Common myeloid progenitor, CD34-positive (primary cell): ENCODE data around the gene UBR1.

Experiments
- CTCF ChIA-PET: fragments of 350-600 bp; sonication (Branson Sonifier 250); formaldehyde crosslinking; loops from one replicate; lab custom pipeline; 2021; ENCODE audit warnings: antibody characterized with exemption; lab: Charles Lee
- POLR2A ChIA-PET: fragments of 350-600 bp; sonication (Branson Sonifier 250); formaldehyde crosslinking; loops from one replicate; lab custom pipeline; 2021; ENCODE audit warnings: antibody characterized with exemption; lab: Charles Lee
- DNase-seq, 3 donors: peaks; one replicate each; pipeline versions ENCODE4 v3.0.0 to v3.0.0-alpha.2; 2013
- H3K27ac ChIP-seq, 2 experiments: 1 replicate in 1 of 2; 2 replicates in 1 of 2; pipeline ENCODE4 v1.7.0; 2013; ENCODE audit warnings: inconsistent platforms in 2 of 2, low read length in 2 of 2, mild to moderate bottlenecking in 2 of 2, low read depth in 1 of 2, moderate library complexity in 1 of 2; ENCODE audit not compliant: severe bottlenecking in 2 of 2, insufficient read depth in 1 of 2, poor library complexity in 1 of 2
- H3K27me3 ChIP-seq, 5 experiments: replicated peaks in 2 of 5; 1 replicate in 3 of 5; 2 replicates in 2 of 5; pipeline versions ENCODE4 v1.6.1 to v1.7.0; 2013; ENCODE audit warnings: low read length in 4 of 5, mild to moderate bottlenecking in 2 of 5, moderate library complexity in 2 of 5, inconsistent platforms in 1 of 5; ENCODE audit not compliant: insufficient read depth in 5 of 5, control insufficient read depth in 4 of 5
- H3K36me3 ChIP-seq, 4 experiments: 1 replicate in 2 of 4; 2 replicates in 2 of 4; pipeline versions ENCODE4 v1.6.1 to v1.7.0; 2013; ENCODE audit warnings: low read length in 3 of 4, control low read depth in 1 of 4, mild to moderate bottlenecking in 1 of 4; ENCODE audit not compliant: control insufficient read depth in 4 of 4, insufficient read depth in 4 of 4
- H3K4me1 ChIP-seq, 4 experiments: 1 replicate in 3 of 4; 2 replicates in 1 of 4; pipeline versions ENCODE4 v1.6.1 to v1.7.1; 2013; ENCODE audit warnings: low read length in 3 of 4, mild to moderate bottlenecking in 3 of 4, control low read depth in 1 of 4, inconsistent platforms in 1 of 4, moderate library complexity in 1 of 4; ENCODE audit not compliant: control insufficient read depth in 4 of 4, insufficient read depth in 4 of 4; ENCODE audit errors: control extremely low read depth in 1 of 4
- H3K4me3 ChIP-seq, 7 experiments: 1 replicate in 4 of 7; 2 replicates in 3 of 7; pipeline versions ENCODE4 v1.5.1 to v1.7.0; 2013; ENCODE audit warnings: mild to moderate bottlenecking in 7 of 7, low read length in 6 of 7, moderate library complexity in 6 of 7, inconsistent platforms in 2 of 7, low read depth in 2 of 7, control low read depth in 1 of 7; ENCODE audit not compliant: insufficient read depth in 4 of 7, control insufficient read depth in 1 of 7; ENCODE audit errors: extremely low read depth in 1 of 7
- H3K9me3 ChIP-seq, 5 experiments: 1 replicate in 4 of 5; 2 replicates in 1 of 5; pipeline versions ENCODE4 v1.6.1 to v1.7.1; 2013; ENCODE audit warnings: low read length in 4 of 5, mild to moderate bottlenecking in 2 of 5, inconsistent platforms in 1 of 5, low read depth in 1 of 5, moderate library complexity in 1 of 5; ENCODE audit not compliant: control insufficient read depth in 4 of 5, insufficient read depth in 2 of 5; ENCODE audit errors: control extremely low read depth in 1 of 5
- WGBS: methylation state at CpG from one replicate; pipeline ENCODE4 v1.1.5; 2013; ENCODE audit not compliant: insufficient coverage; 5-methylcytosine and 5-hydroxymethylcytosine counted together

The UBR1 gene

DNA sequence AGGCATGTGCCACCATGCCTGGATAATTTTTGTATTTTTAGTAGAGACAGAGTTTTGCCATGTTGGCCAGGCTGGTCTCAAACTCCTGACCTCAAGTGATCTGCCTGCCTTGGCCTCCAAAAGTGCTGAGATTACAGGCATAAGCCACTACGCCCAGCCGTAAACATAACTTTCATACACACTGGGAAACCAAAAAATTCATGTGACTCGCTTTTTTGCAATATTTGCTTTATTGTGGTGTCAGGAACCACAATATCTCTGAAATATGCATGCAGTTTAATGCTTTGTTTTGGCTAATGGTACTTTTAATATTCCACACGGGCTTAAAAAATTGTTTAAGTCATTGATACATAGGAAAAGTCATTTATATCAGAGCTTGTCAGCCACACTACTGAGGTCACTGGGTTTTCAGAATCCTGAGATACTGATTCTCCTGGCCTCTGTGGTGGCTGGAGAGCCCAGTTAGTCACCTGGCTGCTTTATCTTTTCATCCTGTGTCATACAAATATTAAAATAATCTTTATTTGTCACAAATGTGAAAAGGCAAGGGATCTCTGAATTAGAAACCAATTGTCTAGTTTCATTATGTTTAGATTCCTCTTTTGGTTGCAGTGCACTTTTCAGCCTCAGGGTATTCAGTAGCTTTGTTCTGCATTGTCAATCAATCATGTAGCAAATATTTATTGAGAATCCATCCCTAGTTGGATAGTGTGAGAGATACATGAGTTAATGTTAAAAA is 37.5 kb upstream of the UBR1 start:
- Histone ChIP-seq H3K4me3 (no peak overlapping the region), H3K27me3 (no peaks in the 10 kb centered on the region), H3K9me3 (peaks cover 0 to 9% (median 3%) of the 10 kb centered on the region in 5 experiments), H3K4me1 (peaks cover 0 to 6% (median 2%) of the 10 kb centered on the region in 4 experiments), H3K36me3 (peaks cover 12 to 46% (median 23%) of the 10 kb centered on the region in 4 experiments), H3K27ac (no peak overlapping the region)
- ChIA-PET POLR2A (no interaction called here), CTCF (no interaction called here)
- WGBS = 100% methylated on average over 1 of the region's 4 CpGs
- no peak for DNase-seq

DNA sequence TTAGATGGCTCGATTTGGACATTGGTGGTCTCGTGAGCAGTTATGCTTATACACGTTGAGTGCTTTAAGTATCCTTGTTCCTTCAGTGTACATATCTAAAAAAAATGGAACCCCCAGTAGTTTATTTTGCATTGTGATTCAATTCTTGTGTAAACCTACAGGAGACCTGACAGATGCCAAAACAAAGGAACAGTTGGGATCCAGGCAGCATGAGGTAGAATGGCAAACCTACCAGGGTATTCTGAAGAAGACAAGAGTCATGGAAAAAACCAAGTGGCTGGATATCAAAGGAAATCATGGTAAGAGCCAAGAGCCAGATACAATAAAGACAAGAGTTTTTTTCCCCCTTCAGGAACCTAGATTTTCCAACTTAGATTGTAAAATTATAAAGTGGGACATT is 29.5 kb upstream of the UBR1 start:
- H3K36me3 ChIP-seq = peaks cover 9 to 41% (median 28%) of the 10 kb centered on the region in 4 experiments
- WGBS = 100% methylated on average over 1 of the region's 3 CpGs
- no peaks in the 10 kb centered on the region for H3K27me3 ChIP-seq
- peaks cover 3 to 20% (median 15%) of the 10 kb centered on the region in 4 experiments for H3K4me1 ChIP-seq
- ChIA-PET CTCF (no interaction called here), POLR2A (no interaction called here)
- H3K9me3 ChIP-seq = no peaks in the 10 kb centered on the region
- no peak for DNase-seq
- H3K27ac ChIP-seq = no peak overlapping the region
- no peak overlapping the region for H3K4me3 ChIP-seq

DNA sequence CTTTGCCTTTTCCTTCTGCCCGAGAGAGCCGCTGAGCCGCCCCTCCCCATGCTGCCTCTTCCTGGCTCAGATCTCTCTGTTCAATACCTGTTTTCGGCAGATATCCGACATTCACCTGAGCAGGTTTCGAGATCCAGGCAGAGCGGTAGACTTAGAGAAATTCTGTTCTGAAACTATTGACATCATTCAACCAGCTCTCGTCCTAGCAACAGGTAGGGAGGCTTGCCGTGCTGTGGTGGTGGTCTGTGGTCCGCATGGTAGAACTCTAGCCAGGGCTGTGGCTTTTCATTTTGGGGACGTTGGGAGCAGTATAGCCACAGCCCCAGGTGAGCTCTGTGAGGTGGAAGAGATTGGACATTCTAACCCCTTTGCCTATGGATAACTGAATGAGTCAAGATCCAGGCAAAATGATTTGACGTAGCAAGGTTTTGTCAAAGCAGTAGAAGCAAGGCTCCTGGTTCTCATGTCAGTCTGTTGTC is 28.4 kb upstream of the UBR1 start:
- H3K4me1 ChIP-seq = peaks cover 3 to 20% (median 15%) of the 10 kb centered on the region in 4 experiments
- DNase-seq = peak in 2 of 3 donors; percentile 37 to 44
- peak overlapping the region; percentile 81 to 97 (median 87) for H3K4me3 ChIP-seq
- CTCF ChIA-PET = no interaction called here
- no peaks in the 10 kb centered on the region for H3K27me3 ChIP-seq
- POLR2A ChIA-PET = interaction anchor here (0.6 to 1.0 kb wide), 2 partner anchors 30 to 50 kb away, joined by 3 read pairs; no protein-coding TSS in a partner anchor
- peaks cover 9 to 30% (median 21%) of the 10 kb centered on the region in 4 experiments for H3K36me3 ChIP-seq
- peaks cover 0 to 2% (median 0%) of the 10 kb centered on the region in 5 experiments for H3K9me3 ChIP-seq
- WGBS = 3% methylated on average over 10 of the region's 12 CpGs
- H3K27ac ChIP-seq = peak overlapping the region; percentile 36 to 83

DNA sequence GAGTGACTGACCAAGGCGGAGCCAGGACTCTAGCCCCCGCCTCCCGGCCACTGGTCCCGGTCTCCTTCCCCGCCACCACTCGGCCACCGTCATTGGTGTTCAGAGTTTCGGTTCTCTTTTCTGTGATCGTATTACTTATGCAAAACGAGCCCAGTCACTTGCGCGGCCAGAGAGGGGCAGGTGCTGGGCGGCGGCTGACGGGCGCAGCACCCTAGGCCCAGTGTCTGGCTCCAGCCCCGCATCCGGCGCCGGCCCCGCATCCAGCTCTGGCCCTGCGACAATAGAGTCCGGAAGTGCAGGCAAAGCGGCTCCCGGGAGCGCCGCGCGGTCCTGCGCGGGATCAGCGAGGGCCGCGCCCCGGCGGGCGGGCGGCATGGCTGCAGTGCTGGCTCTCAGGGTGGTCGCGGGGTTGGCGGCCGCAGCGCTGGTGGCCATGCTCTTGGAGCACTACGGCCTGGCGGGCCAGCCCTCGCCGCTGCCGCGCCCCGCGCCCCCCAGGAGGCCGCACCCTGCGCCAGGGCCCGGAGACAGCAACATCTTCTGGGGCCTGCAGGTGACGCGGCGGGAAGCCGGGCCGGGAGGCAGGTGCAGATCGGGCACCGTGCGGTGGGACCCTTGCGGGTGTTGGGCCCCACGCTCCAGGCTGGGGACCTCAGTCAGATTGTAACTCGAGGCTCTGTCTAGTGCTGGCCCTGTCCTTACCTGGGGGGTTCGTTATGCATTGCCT is 27.8 kb upstream of the UBR1 start, which contains the start of gene TMEM62:
TSS of gene TMEM62 (plus strand) at position 157 of the 727 bp plus-strand sequence. CDS start at position 374, 217 bp downstream.
- ChIA-PET POLR2A (interaction anchor here (0.6 to 0.7 kb wide), 2 partner anchors 51 to 1885 kb away, joined by 3 read pairs; no protein-coding TSS in a partner anchor), CTCF (no interaction called here)
- peaks cover 3 to 20% (median 15%) of the 10 kb centered on the region in 4 experiments for H3K4me1 ChIP-seq
- peak within 1 kb of the TSS; percentile 36 to 83 for H3K27ac ChIP-seq
- H3K27me3 ChIP-seq = no peaks in the 10 kb centered on the region
- peaks cover 9 to 26% (median 18%) of the 10 kb centered on the region in 4 experiments for H3K36me3 ChIP-seq
- 0% methylated on average over 61 of the region's 66 CpGs for whole genome bisulfite sequencing
- H3K4me3 ChIP-seq = peak within 1 kb of the TSS; percentile 81 to 97 (median 87)
- DNase-seq = peak; percentile 60 to 83 (median 77)
- peaks cover 0 to 2% (median 0%) of the 10 kb centered on the region in 5 experiments for H3K9me3 ChIP-seq

DNA sequence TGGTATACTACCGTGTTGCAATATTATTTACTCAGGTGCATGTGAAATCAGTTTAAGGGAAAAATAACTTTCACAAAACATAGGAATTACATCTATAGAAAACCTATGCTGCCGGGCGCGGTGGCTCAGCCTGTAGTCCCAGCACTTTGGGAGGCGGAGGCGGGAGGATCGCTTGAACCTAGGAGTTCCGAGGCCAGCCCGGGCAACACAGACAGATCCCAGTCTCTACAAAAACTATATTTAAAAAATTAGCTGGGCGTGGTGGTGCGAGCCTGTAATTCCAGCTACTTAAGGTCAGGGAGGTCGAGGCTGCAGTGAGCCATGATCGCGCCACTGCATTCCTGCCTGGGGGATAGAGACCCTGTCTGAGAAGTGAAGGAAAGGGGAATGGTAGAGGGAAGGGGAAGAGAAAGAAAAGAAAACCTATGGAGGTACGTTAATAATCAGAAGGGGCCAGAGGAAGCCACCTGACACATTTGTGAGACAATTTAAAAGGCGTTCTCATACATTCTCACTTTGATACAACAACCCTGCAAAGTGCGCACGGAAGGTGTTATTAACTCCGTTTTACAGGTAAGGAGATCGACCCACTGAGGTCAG is 27.1 kb upstream of the UBR1 start:
- no peak for DNase-seq
- H3K27me3 ChIP-seq = no peaks in the 10 kb centered on the region
- POLR2A ChIA-PET = interaction anchor here (0.7 kb wide), 1 partner anchor 1885 kb away, joined by 3 read pairs; no protein-coding TSS in a partner anchor
- H3K36me3 ChIP-seq = peaks cover 7 to 21% (median 13%) of the 10 kb centered on the region in 4 experiments
- H3K9me3 ChIP-seq = peaks cover 0 to 2% (median 0%) of the 10 kb centered on the region in 5 experiments
- 25% methylated on average over 16 of the region's 20 CpGs for whole genome bisulfite sequencing
- H3K4me3 ChIP-seq = peak overlapping the region; percentile 81 to 97 (median 87)
- CTCF ChIA-PET = no interaction called here
- H3K4me1 ChIP-seq = peaks cover 3 to 21% (median 15%) of the 10 kb centered on the region in 4 experiments
- peak overlapping the region; percentile 17 to 83 for H3K27ac ChIP-seq

DNA sequence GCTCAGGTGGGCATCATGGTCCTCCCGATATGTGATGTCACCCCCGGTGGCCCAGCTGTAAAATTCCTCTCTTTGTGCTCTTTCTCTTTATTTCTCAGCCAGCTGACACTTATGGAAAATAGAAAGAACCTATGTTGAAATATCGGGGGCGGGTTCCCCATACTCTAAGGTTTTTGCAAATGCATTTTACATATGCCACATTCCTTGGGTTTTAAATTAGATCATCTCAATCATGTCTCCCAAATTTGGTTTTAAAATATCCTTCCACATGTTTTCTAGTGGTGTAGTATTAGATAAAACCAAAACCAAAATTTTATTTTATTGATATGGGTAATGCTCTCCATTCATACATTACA is 23.1 kb upstream of the UBR1 start:
- H3K4me3 ChIP-seq = no peak overlapping the region
- peaks cover 0 to 2% (median 0%) of the 10 kb centered on the region in 5 experiments for H3K9me3 ChIP-seq
- H3K4me1 ChIP-seq = peaks cover 0 to 14% (median 7%) of the 10 kb centered on the region in 4 experiments
- no CpG with 5 or more reads among the region's 4 CpGs for WGBS
- H3K36me3 ChIP-seq = no peaks in the 10 kb centered on the region
- no peaks in the 10 kb centered on the region for H3K27me3 ChIP-seq
- DNase-seq = no peak
- ChIA-PET CTCF (no interaction called here), POLR2A (no interaction called here)
- no peak overlapping the region for H3K27ac ChIP-seq
